AG04450 (cell line): ENCODE results near the gene UBE3D. TPM values are rescaled to one million over a fixed set of nuclear protein-coding genes. Genes with fewer than 3 reads are reported as not detected.

ENCODE experiments used
- CTCF ChIA-PET: fragments of 300-600, 350-600 bp; formaldehyde crosslinking; extraction: SDS; loops from one replicate; lab custom pipeline; 2022; ENCODE audit warnings: antibody characterized with exemption, inconsistent platforms; lab: Charles Lee
- POLR2A ChIA-PET: fragments of 350-600 bp; formaldehyde crosslinking; extraction: SDS; loops from one replicate; lab custom pipeline; 2021; ENCODE audit warnings: antibody characterized with exemption, inconsistent platforms; lab: Yijun Ruan, JAX
- DNase-seq: peaks from one replicate; pipeline ENCODE4 v3.0.0-alpha.2; 2011; ENCODE audit warnings: low read depth, low spot score
- H3K27ac ChIP-seq: one replicate; pipeline ENCODE4 v1.5.1; 2012; ENCODE audit warnings: low read depth, low read length, control low read depth
- H3K27me3 ChIP-seq: one replicate; pipeline ENCODE4 v1.6.0; 2012; ENCODE audit warnings: low read length; ENCODE audit not compliant: control insufficient read depth, insufficient read depth
- H3K4me3 ChIP-seq: 2 replicates; pipeline ENCODE4 v1.5.1; 2011; ENCODE audit warnings: mild to moderate bottlenecking, low read depth, low read length, control low read depth
- H3K9me3 ChIP-seq: 2 replicates; pipeline ENCODE4 v1.5.1; 2012; ENCODE audit warnings: low read length; ENCODE audit not compliant: control insufficient read depth, insufficient read depth
- polyA plus RNA-seq: library from polyadenylated mRNA; depleted of rRNA; stranded (reverse); fragments of >200 nt; gene quantifications from 2 replicates; pipeline ENCODE4 v1.2.3, GENCODE V29; 2011
- TF ChIP-seq, protein P1 (sequence below): IDR thresholded peaks from 2 replicates; pipeline ENCODE4 v1.5.1; 2011; ENCODE audit warnings: low read depth, low read length, control low read depth, inconsistent platforms

UBE3D gene
- polyA plus RNA-seq, 1 experiment: 6.4 TPM

DNA sequence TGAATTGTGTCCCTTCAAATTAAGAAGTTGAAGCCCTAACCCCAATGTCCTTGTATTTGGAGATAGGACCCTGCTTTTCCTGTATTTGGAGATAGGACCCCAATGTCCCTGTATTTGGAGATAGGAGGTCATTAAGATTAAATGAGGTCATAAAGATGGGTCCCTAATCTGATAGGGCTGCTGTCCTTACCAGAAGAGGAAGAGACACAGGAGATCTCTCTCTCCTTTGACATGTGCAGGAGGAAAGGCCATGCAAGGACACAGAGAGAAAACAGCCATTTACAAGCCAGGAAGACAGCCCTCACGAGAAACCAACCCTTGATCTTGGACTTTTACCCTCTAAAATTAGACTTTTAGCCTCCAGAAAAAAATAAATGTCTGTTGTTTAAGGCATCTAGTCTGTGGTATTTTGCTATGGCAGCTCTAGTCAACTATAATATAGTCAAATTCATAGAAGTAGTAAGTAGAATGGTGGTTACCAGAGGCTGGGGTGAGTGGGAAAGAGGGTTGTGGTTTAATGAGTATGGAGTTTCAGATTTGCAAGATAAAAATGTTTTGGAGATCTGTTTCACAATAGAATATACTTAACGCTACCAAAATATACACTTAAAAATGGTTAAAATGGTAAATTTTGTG is 59.3 kb downstream of the UBE3D start:
- Histone ChIP-seq H3K4me3 (no peak overlapping the region), H3K9me3 (no peaks in the 10 kb centered on the region), H3K27ac (no peak overlapping the region), H3K27me3 (no peaks in the 10 kb centered on the region)
- DNase-seq: no peak
- TF ChIP-seq, protein P1, sequence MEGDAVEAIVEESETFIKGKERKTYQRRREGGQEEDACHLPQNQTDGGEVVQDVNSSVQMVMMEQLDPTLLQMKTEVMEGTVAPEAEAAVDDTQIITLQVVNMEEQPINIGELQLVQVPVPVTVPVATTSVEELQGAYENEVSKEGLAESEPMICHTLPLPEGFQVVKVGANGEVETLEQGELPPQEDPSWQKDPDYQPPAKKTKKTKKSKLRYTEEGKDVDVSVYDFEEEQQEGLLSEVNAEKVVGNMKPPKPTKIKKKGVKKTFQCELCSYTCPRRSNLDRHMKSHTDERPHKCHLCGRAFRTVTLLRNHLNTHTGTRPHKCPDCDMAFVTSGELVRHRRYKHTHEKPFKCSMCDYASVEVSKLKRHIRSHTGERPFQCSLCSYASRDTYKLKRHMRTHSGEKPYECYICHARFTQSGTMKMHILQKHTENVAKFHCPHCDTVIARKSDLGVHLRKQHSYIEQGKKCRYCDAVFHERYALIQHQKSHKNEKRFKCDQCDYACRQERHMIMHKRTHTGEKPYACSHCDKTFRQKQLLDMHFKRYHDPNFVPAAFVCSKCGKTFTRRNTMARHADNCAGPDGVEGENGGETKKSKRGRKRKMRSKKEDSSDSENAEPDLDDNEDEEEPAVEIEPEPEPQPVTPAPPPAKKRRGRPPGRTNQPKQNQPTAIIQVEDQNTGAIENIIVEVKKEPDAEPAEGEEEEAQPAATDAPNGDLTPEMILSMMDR: no peak
- ChIA-PET POLR2A (no interaction called here), CTCF (no interaction called here)

- TF ChIP-seq, protein P1: no peak
Measured at GRCh38 chr6:82996156-82996555, 69.5 kb downstream of the UBE3D start.

DNA sequence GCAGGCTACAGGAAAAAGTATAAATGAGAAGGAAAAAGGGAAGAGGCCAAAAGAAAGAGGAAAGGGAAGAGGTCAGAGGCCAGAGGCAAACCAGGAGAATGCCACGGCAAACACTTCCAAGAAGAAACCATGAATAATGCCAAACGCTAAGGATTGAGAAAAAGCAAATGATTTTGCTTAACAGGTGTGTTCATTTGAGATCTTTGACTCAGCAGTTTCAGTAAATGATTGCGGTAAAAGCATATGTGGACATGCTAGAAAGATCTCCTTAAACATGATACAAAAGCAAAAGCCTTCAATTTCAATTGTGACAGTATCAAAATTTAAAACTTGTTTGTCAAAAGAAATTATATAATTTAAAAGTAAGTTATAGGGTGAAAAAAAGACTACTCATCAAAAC is 70.6 kb downstream of the UBE3D start:
- H3K4me3 ChIP-seq: no peak overlapping the region
- no peak overlapping the region for H3K27ac ChIP-seq
- DNase-seq: no peak
- H3K27me3 ChIP-seq: no peaks in the 10 kb centered on the region
- H3K9me3 ChIP-seq: no peaks in the 10 kb centered on the region
- POLR2A ChIA-PET: no interaction called here
- CTCF ChIA-PET: no interaction called here
- TF ChIP-seq, protein P1: no peak

More at GRCh38 chr6:82996156-82996555, 69.5 kb downstream of the UBE3D start:
- ChIA-PET CTCF (no interaction called here), POLR2A (no interaction called here)
- H3K4me3 ChIP-seq: no peak overlapping the region
- H3K27ac ChIP-seq: no peak overlapping the region
- no peaks in the 10 kb centered on the region for H3K9me3 ChIP-seq
- no peaks in the 10 kb centered on the region for H3K27me3 ChIP-seq
- no peak for DNase-seq

- H3K27ac ChIP-seq: no peak overlapping the region
- DNase-seq: no peak
Measured at GRCh38 chr6:82989736-82990290, 75.8 kb downstream of the UBE3D start.

DNA sequence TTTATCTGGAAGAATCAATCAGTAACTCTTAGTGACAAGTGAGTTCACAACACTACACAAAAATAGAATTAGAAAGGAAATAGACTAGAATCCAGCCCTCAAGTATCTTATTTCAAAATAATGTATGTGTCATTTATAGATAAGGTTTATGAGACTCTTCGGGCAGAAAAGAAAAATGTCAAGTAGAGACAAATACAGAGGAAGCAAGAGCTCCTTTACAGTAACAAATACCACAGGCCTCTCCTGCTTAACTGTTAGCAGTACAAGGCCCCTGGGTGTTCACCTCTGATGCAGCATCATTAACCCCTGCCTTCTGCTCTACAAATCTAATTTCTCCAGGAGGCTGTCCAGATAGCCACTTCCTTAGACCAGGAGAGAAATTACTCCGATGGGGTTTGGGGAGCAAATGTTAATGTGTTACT is 76.7 kb downstream of the UBE3D start:
- no peaks in the 10 kb centered on the region for H3K27me3 ChIP-seq
- H3K4me3 ChIP-seq: no peak overlapping the region
- no peak for DNase-seq
- TF ChIP-seq, protein P1: no peak
- no peaks in the 10 kb centered on the region for H3K9me3 ChIP-seq
- no peak overlapping the region for H3K27ac ChIP-seq
- ChIA-PET POLR2A (no interaction called here), CTCF (interaction anchor here (0.6 to 1.2 kb wide), 2 partner anchors 78 to 740 kb away, joined by 3 to 6 read pairs; partner anchors contain the start of gene DOP1A)

More at GRCh38 chr6:82989736-82990290, 75.8 kb downstream of the UBE3D start:
- Histone ChIP-seq H3K9me3 (no peaks in the 10 kb centered on the region), H3K27me3 (no peaks in the 10 kb centered on the region), H3K4me3 (no peak overlapping the region)
- CTCF ChIA-PET: no interaction called here
- POLR2A ChIA-PET: no interaction called here
- TF ChIP-seq, protein P1: no peak
